Amniotic stem cell (primary cell): ENCODE measurements around the gene HLA-DOA.
A peak's percentile ranks its signal among the peaks of the same experiment; 100 is the strongest.

Experiments used
- DNase-seq: peaks from one replicate; lab custom pipeline; 2025; lab: John Stamatoyannopoulos, UW

Gene HLA-DOA

GRCh38 chr6:32977272-32977952 is 32.0 kb downstream of the HLA-DOA start:
- no peak for DNase-seq

- DNase-seq, result no peak
Measured at GRCh38 chr6:32976334-32977069, 32.9 kb downstream of the HLA-DOA start.

- DNase-seq, result no peak
Measured at GRCh38 chr6:32975886-32976285, 33.5 kb downstream of the HLA-DOA start.

GRCh38 chr6:32974541-32975308 is 34.7 kb downstream of the HLA-DOA start:
- DNase-seq, result no peak

GRCh38 chr6:32974016-32974333 is 35.4 kb downstream of the HLA-DOA start:
- peak; percentile 55 for DNase-seq

- DNase-seq, result peak; percentile 13
Measured at GRCh38 chr6:32973144-32974015, 36.0 kb downstream of the HLA-DOA start.

- DNase-seq, result no peak
Measured at GRCh38 chr6:32972353-32973143, 36.8 kb downstream of the HLA-DOA start.

- DNase-seq, result peak; percentile 99
Measured at GRCh38 chr6:32971581-32972352, 37.6 kb downstream of the HLA-DOA start.

GRCh38 chr6:32971242-32971580 is 38.2 kb downstream of the HLA-DOA start:
- no peak for DNase-seq

GRCh38 chr6:32970413-32971241 is 38.8 kb downstream of the HLA-DOA start:
- peak; percentile 84 for DNase-seq

- DNase-seq, result peak; percentile 94
Measured at GRCh38 chr6:32969685-32970412, 39.5 kb downstream of the HLA-DOA start.

- DNase-seq, result peak; percentile 58
Measured at GRCh38 chr6:32968867-32969684, 40.3 kb downstream of the HLA-DOA start.

GRCh38 chr6:32968093-32968866 is 41.1 kb downstream of the HLA-DOA start, which contains the start of gene BRD2:
Gene BRD2 (plus strand): TSS chr6:32968594. CDS start chr6:32972899, 4,305 bp downstream.
- peak; percentile 92 for DNase-seq

- DNase-seq, result no peak
Measured at GRCh38 chr6:32967151-32968091, 42.0 kb downstream of the HLA-DOA start.

- no peak for DNase-seq
Measured at GRCh38 chr6:32964776-32965175, 44.6 kb downstream of the HLA-DOA start.

- DNase-seq, result no peak
Measured at GRCh38 chr6:32963866-32964265, 45.5 kb downstream of the HLA-DOA start.
